Peyer's patch (tissue), 4 donors: ENCODE results near the gene PSMD10. TPM values are rescaled to one million over a fixed set of nuclear protein-coding genes. Genes with fewer than 3 reads are reported as not detected.

Experiments used
- DNase-seq, 3 donors: peaks; one replicate each; pipeline ENCODE4 v3.0.0-alpha.2; 2017 to 2019
- H3K27ac ChIP-seq, 4 donors: fragments of 200-600 bp; sonication (generic); one replicate each; pipeline ENCODE4 v1.5.1; 2016 to 2019
- H3K27me3 ChIP-seq, 2 donors: fragments of 200-600 bp; sonication (generic); one replicate each; pipeline ENCODE4 v1.5.1; 2019
- H3K36me3 ChIP-seq, 3 donors: fragments of 200-600 bp; sonication (generic); one replicate each; pipeline ENCODE4 v1.5.1; 2016 to 2019
- H3K4me1 ChIP-seq, 4 donors: fragments of 200-600 bp; sonication (generic); one replicate each; pipeline ENCODE4 v1.5.1; 2016 to 2019
- H3K4me3 ChIP-seq, 4 donors: fragments of 200-600 bp; sonication (generic); 1 replicate in 3 of 4; 2 replicates in 1 of 4; pipeline ENCODE4 v1.5.1; 2016 to 2019; ENCODE audit warnings: mild to moderate bottlenecking in 1 of 4
- H3K9me3 ChIP-seq, 4 donors: fragments of 200-600 bp; sonication (generic); one replicate each; pipeline ENCODE4 v1.5.1; 2016 to 2019; ENCODE audit warnings: mild to moderate bottlenecking in 1 of 4
- CTCF ChIP-seq, 6 experiments: fragments of 450-650 bp in 4 of 6; fragments of 200-600 bp in 2 of 6; sonication (generic) in 1 of 6; IDR thresholded peaks; one replicate each; pipeline ENCODE4 v1.5.1; 2017 to 2019; ENCODE audit warnings: antibody characterized with exemption in 6 of 6, mild to moderate bottlenecking in 3 of 6, moderate library complexity in 1 of 6
- POLR2A ChIP-seq, 2 donors: fragments of 450-650 bp; IDR thresholded peaks; one replicate each; pipeline ENCODE4 v1.5.1; 2017; ENCODE audit warnings: antibody characterized with exemption in 2 of 2, mild to moderate bottlenecking in 2 of 2, moderate library complexity in 2 of 2
- total RNA-seq, 4 donors: library from RNA; depleted of rRNA; stranded (reverse); fragments of >200 nt; gene quantifications; one replicate each; pipeline ENCODE4 v1.1.0, GENCODE V29; 2016

PSMD10 gene
- total RNA-seq, 4 donors from 2014 or later: 18.9 to 38.0 (median 35.2) TPM

- TF ChIP-seq CTCF (IDR thresholded peaks at IDR 0.05) (no peak), POLR2A (IDR thresholded peaks at IDR 0.05) (no peak)
- no peaks in the 10 kb centered on the region for H3K4me1 ChIP-seq
- H3K27me3 ChIP-seq: no peaks in the 10 kb centered on the region
- no peak overlapping the region for H3K27ac ChIP-seq
- no peaks in the 10 kb centered on the region for H3K9me3 ChIP-seq
- DNase-seq: no peak
- H3K36me3 ChIP-seq: no peaks in the 10 kb centered on the region
- no peak overlapping the region for H3K4me3 ChIP-seq
Observed at GRCh38 chrX:108071578-108071977, 19.8 kb downstream of the PSMD10 start.

- H3K4me1 ChIP-seq: no peaks in the 10 kb centered on the region
- H3K36me3 ChIP-seq: no peaks in the 10 kb centered on the region
- H3K27me3 ChIP-seq: no peaks in the 10 kb centered on the region
- no peak overlapping the region for H3K27ac ChIP-seq
- H3K4me3 ChIP-seq: no peak overlapping the region
- H3K9me3 ChIP-seq: no peaks in the 10 kb centered on the region
- DNase-seq: no peak
- no peak for TF ChIP-seq CTCF (IDR thresholded peaks at IDR 0.05)
- TF ChIP-seq POLR2A (IDR thresholded peaks at IDR 0.05): no peak
Observed at GRCh38 chrX:108070891-108071290, 20.5 kb downstream of the PSMD10 start.

GRCh38 chrX:108068121-108068520, 23.2 kb downstream of the PSMD10 start:
- Histone ChIP-seq H3K4me3 (no peak overlapping the region), H3K4me1 (no peaks in the 10 kb centered on the region), H3K36me3 (no peaks in the 10 kb centered on the region), H3K9me3 (no peaks in the 10 kb centered on the region), H3K27me3 (no peaks in the 10 kb centered on the region), H3K27ac (no peak overlapping the region)
- TF ChIP-seq POLR2A (IDR thresholded peaks at IDR 0.05) (no peak), CTCF (IDR thresholded peaks at IDR 0.05) (no peak)
- DNase-seq: no peak

- H3K27me3 ChIP-seq: no peaks in the 10 kb centered on the region
- DNase-seq: no peak
- no peaks in the 10 kb centered on the region for H3K36me3 ChIP-seq
- no peak overlapping the region for H3K27ac ChIP-seq
- no peaks in the 10 kb centered on the region for H3K9me3 ChIP-seq
- TF ChIP-seq CTCF (IDR thresholded peaks at IDR 0.05): no peak
- no peaks in the 10 kb centered on the region for H3K4me1 ChIP-seq
- H3K4me3 ChIP-seq: no peak overlapping the region
Observed at GRCh38 chrX:108064613-108065012, 26.7 kb downstream of the PSMD10 start.

GRCh38 chrX:108064001-108064400, 27.3 kb downstream of the PSMD10 start:
- H3K27ac ChIP-seq: no peak overlapping the region
- no peaks in the 10 kb centered on the region for H3K9me3 ChIP-seq
- TF ChIP-seq CTCF (IDR thresholded peaks at IDR 0.05): no peak
- no peak for TF ChIP-seq POLR2A (IDR thresholded peaks at IDR 0.05)
- no peak overlapping the region for H3K4me3 ChIP-seq
- no peaks in the 10 kb centered on the region for H3K4me1 ChIP-seq
- H3K36me3 ChIP-seq: no peaks in the 10 kb centered on the region
- H3K27me3 ChIP-seq: no peaks in the 10 kb centered on the region
- no peak for DNase-seq

- TF ChIP-seq POLR2A (IDR thresholded peaks at IDR 0.05): no peak
- no peak for TF ChIP-seq CTCF (IDR thresholded peaks at IDR 0.05)
- no peak for DNase-seq
- Histone ChIP-seq H3K9me3 (no peaks in the 10 kb centered on the region), H3K27me3 (no peaks in the 10 kb centered on the region), H3K27ac (no peak overlapping the region), H3K4me1 (no peaks in the 10 kb centered on the region), H3K36me3 (no peaks in the 10 kb centered on the region), H3K4me3 (no peak overlapping the region)
Observed at GRCh38 chrX:108059801-108060200, 31.5 kb downstream of the PSMD10 start.
